Lower leg skin (tissue), 4 donors: ENCODE data around the gene GRID2. TPM values are rescaled to one million over a fixed set of nuclear protein-coding genes. Genes with fewer than 3 reads are reported as not detected.

Experiments
- DNase-seq, 2 donors: peaks; one replicate each; pipeline ENCODE4 v3.0.0-alpha.2; 2019; ENCODE audit warnings: low spot score in 2 of 2
- H3K4me3 ChIP-seq: fragments of 200-600 bp; sonication (generic); 2 replicates; pipeline ENCODE4 v1.5.1; 2017; ENCODE audit warnings: mild to moderate bottlenecking, low read depth; ENCODE audit not compliant: poor library complexity, severe bottlenecking
- CTCF ChIP-seq, 3 donors: fragments of 450-650 bp; IDR thresholded peaks; one replicate each; pipeline ENCODE4 v1.5.1; 2016; ENCODE audit warnings: antibody characterized with exemption in 3 of 3, mild to moderate bottlenecking in 3 of 3, moderate library complexity in 2 of 3
- POLR2A ChIP-seq, 2 donors: fragments of 450-650 bp; IDR thresholded peaks; one replicate each; pipeline ENCODE4 v1.6.1; 2016 to 2017; ENCODE audit warnings: antibody characterized with exemption in 2 of 2, mild to moderate bottlenecking in 1 of 2, moderate library complexity in 1 of 2
- WGBS, 2 donors: methylation state at CpG; one replicate each; pipeline ENCODE4 v1.1.5; 2018; 5-methylcytosine and 5-hydroxymethylcytosine counted together
- intact Hi-C: fragments of 100-400 bp; cut with DNase I; formaldehyde crosslinking; loops from one replicate; pipeline ENCODE4 v1.15.0; 2023; ENCODE audit warnings: low total_unique reads
- total RNA-seq, 4 donors: library from RNA; depleted of rRNA; stranded (reverse); fragments of >200 nt; gene quantifications; one replicate each; pipeline ENCODE4 v1.1.0, GENCODE V29; 2016

Gene GRID2
- total RNA-seq, 4 donors from 2014 or later: not detected

GRCh38 chr4:92514627-92515026 lies 210.9 kb downstream of the GRID2 start:
- 88 to 94% methylated on average over 1 of the region's 1 CpG for WGBS, 2 donors
- no peak overlapping the region for H3K4me3 ChIP-seq
- no peak for DNase-seq
- TF ChIP-seq CTCF (IDR thresholded peaks at IDR 0.05) (no peak), POLR2A (IDR thresholded peaks at IDR 0.05) (no peak)
- intact Hi-C loops: no loop called here

DNA sequence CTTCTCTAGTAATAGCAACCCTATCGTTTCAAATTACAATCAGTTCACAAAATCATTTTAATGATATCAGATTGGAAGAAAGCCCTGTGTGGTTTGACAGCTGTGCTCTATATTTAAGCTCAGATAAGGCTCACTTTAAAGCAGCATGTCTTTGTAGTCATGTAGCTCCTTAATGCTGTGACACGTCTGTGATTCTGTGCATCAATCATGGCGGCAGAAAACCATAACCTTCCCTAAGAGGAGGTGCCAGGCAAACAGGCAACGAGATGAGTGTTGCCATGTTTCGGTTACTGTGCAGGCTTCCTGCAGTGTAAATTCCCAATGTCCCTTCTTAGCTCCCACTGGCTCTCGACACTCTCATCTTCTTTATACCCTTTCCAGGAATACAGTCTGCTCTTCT lies 212.7 kb downstream of the GRID2 start:
- intact Hi-C loops: no loop called here
- TF ChIP-seq POLR2A (IDR thresholded peaks at IDR 0.05): no peak
- TF ChIP-seq CTCF (IDR thresholded peaks at IDR 0.05): no peak
- H3K4me3 ChIP-seq: no peak overlapping the region
- DNase-seq: no peak
- 52 to 57% methylated on average over 6 of the region's 6 CpGs for WGBS, 2 donors

DNA sequence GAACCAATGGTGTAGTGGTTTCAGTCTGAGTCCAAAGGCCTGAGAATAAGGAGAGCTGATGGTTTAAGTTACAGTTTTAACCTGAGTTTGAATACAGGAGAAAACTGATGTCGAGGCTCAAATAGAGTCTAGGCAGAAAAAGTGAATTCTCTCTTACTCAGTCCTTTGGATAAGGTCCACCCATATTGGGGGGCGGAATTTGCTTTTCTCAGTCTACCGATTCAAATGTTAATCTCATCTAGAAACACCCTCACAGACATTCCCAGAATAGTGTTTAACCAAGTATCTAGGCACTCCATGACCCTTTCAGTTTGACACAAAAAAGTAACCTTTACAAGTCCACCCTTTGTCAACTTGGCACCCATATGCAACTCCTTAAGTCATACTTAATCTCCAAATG lies 216.0 kb downstream of the GRID2 start:
- DNase-seq: no peak
- TF ChIP-seq POLR2A (IDR thresholded peaks at IDR 0.05) (no peak), CTCF (IDR thresholded peaks at IDR 0.05) (no peak)
- intact Hi-C loops: no loop called here
- 89% methylated on average over 3 of the region's 3 CpGs for WGBS, 2 donors
- H3K4me3 ChIP-seq: no peak overlapping the region

DNA sequence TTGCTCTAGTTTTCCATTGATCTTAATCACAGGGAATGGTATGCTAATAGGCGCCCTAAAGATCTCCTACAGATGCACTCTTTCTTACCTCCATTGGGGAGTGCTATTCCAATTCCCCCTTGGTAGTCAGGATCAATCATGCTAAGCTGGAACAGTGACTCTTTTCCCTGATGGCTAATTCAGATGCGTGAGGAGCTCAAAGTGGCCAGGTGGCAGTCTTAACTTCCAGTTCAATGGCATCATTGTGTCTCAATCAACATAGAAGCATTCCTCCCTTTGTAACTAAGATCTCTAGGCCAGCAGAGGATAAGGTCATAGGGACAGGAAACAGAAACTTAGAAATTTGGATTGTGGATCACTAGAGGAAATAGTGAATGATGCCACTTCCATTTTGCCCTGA lies 216.8 kb downstream of the GRID2 start:
- DNase-seq: no peak
- TF ChIP-seq POLR2A (IDR thresholded peaks at IDR 0.05) (no peak), CTCF (IDR thresholded peaks at IDR 0.05) (no peak)
- intact Hi-C loops: no loop called here
- H3K4me3 ChIP-seq: no peak overlapping the region
- 76 to 80% methylated on average over 2 of the region's 2 CpGs for WGBS, 2 donors

DNA sequence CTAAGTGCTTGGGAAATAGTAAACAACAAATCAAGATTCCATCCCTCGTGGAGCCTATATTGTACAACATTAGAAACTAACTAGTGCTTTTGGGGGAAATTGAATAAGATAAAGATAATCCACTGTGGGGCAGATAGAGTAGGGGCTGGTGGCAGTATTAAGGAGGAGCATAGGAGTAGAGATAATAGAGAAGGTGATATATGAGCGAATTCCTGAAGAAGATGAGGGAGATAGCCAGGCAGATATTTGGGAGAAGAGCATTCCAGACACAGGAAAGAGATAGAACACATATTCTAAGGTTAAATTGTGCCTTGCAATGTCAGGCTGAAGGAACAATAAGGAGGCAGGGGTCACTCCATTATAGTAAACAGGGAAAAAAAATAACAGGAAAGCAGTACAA lies 218.2 kb downstream of the GRID2 start:
- intact Hi-C loops: no loop called here
- no peak overlapping the region for H3K4me3 ChIP-seq
- DNase-seq: no peak
- WGBS, 2 donors: 81 to 86% methylated on average over 2 of the region's 2 CpGs
- TF ChIP-seq CTCF (IDR thresholded peaks at IDR 0.05) (no peak), POLR2A (IDR thresholded peaks at IDR 0.05) (no peak)

DNA sequence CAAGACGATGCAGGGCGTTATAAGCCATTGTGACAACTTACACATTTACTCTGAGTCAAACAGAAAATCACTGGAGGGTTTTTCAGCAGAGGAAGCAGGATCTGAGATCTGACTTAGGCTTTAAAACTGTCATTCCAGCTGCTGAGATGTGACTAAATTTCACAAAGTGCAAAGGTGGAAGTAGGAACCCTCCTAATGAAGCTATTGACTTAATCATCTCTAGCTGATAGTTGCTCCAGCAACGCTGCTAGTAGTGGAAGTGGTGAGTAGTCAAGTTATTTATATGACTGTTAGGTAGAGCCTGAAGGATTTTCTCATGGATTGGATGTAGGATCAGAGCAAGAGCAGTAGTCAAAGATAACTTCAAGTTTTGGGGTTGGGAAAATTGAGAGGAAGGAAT lies 218.6 kb downstream of the GRID2 start:
- H3K4me3 ChIP-seq: no peak overlapping the region
- 73 to 78% methylated on average over 3 of the region's 3 CpGs for WGBS, 2 donors
- intact Hi-C loops: no loop called here
- DNase-seq: no peak
- TF ChIP-seq POLR2A (IDR thresholded peaks at IDR 0.05): no peak
